ENCODE measurements around the gene GALNT18.

DNA sequence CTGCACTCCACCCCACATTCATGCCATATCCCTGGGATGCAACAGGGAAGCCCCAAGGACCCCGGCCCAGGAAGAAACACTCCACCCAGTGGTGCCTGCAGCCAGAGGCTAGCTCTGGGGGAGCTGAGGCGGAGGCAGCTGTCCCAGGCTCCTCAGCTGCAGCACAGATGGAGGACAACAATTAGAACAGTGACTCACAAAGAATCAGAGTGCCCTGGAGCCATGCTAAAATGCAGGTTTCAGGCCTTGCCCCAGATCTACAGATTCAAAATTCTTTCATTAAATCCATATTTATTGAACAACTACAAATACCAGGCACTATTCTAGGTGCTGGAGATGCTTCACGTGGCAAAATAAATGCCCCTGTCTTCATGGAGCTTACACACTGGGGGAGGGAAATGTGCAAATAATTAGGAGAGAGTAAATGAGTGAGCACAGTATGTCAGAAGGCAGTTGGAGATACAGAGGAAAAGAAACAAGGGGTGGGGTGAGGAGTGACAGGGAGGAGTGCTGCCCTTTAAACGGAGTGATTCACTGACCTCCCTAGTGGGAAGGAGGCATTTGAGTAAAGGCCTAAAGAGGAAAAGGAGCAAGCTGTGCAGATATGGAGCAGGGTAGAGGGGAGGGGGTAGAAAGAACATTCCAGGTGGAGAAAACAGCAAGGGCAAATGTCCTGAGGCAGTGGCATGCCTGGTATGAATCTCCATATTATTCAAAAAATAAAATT is 195.4 kb downstream of the GALNT18 start:
- TF ChIP-seq CTCF (IDR thresholded peaks at IDR 0.05; ENCODE audit: insufficient read depth, low read length, poor library complexity, severe bottlenecking) (no peak), EZH2phosphoT487 (conservative IDR thresholded peaks at IDR 0.05; ENCODE audit: low read length) (no peak)

Measured in SU-DHL-6 (cell line).